Activated CD4-positive, alpha-beta T cell treated with anti-CD3 and anti-CD28 coated beads for 1 hour (primary cell): ENCODE data around the gene MLF1.
"Not testable (repeated sequence)": the region's sequence is repeated elsewhere in the genome, so short reads cannot be mapped to it uniquely, and the experiment has no call there.

Experiments
- DNase-seq: peaks from one replicate; pipeline ENCODE4 v3.0.0-alpha.2; 2020

Gene MLF1

DNA sequence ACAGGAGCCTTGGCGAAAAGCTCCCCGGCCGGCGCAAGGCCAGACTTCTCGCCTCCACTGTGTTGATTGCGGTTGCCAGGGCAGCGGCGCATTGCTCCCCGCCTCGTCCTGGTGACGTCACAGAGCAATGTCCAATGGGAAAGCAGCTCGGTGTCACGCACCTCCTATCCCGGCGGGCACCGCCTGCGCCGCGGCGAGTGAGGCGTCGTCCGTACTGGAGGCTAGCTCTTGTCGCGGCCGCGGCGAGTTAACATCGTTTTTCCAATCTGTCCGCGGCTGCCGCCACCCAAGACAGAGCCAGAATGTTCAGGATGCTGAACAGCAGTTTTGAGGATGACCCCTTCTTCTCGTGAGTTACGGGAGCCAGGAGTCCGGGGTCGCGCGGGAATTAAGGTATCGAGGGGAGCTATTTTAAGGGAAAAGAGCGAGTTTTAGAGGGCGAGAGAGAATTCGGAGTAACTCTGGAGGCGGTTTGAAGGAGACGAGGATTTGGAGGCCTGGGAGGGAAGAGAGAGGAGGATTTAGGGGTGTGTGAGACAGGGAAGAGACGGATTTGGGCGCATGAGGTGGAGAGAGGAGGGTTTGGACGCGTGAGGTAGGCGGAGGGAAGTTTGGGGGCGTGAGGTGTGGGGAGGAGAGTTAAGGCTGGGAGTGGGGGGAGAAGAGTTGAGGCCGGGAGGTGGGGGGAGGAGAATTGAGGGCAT lies at the start of gene MLF1:
Gene MLF1, plus strand, starts transcription at position 196 of the 704 bp plus-strand sequence. Its CDS starts 107 bp downstream, at position 303.
- peak; percentile 74 for DNase-seq

GRCh38 chr3:158522221-158523136 lies 48.5 kb upstream of the MLF1 start:
- DNase-seq = no peak

- DNase-seq = no peak
Observed at GRCh38 chr3:158528076-158528674, 42.8 kb upstream of the MLF1 start.

DNA sequence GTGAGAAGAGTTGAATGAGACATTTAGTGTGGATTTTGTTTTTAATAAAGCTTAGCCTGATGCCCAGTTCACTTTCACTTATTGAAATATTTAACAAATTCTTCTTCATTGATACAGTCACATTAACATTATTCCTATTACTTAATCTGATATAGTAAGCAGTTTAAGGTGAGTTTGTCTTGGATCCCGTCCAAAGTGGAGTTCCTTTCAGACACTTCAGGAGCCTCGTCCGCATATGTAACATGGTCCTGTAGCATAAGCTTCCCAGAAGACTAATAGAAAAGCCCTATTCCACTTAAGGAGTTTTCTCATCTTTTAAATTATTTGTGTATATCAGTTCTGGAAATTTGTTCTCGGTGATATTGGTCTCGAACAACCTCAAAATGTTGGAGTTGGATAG lies 39.7 kb upstream of the MLF1 start:
- no peak for DNase-seq

DNA sequence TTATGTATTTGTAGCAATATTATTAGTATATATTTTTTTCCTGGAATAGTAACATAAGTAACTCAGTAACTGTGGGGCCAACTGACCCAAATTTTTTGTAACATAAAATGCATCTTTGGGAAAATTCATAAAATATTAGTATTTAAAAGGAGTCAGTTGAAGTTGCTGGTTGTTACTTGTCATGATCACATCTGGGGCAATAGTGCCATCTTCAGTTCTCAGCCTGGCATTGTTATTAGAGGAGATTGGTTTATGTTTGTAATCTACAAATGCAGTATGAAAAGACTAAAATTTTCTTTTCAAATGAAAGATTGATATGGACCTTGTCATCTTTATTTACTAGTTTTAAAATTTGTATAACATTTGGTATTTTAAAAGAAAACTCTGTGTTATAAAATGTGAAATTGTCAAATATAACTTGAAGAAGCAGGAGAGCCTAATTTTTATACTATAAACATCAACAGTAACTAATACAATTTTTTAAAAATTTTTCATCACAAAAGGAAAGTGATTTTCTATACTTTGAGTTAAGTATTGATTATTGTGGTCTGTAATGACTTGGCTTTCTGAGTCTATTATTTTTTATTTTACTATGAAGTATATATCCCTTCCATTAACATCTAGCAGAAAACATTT lies 38.8 kb upstream of the MLF1 start:
- no peak for DNase-seq

DNA sequence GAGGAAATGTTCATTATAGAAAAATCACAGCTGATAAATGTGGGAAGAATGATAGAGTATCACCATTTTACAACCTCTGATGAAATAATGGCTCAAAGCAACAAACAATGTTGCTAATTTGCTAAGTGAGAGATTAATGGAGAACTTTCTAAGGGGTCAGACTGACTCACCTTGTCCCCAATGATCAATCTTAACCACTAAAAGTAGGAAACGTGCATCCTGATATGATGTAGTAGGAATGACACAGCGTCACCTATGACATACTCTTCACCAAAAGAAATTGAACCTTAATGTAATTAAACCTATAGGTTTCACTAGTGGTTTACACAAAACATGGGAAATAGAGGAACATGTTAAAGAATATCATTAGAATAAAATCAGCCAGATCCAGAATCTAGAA lies 35.1 kb upstream of the MLF1 start:
- no peak for DNase-seq

DNA sequence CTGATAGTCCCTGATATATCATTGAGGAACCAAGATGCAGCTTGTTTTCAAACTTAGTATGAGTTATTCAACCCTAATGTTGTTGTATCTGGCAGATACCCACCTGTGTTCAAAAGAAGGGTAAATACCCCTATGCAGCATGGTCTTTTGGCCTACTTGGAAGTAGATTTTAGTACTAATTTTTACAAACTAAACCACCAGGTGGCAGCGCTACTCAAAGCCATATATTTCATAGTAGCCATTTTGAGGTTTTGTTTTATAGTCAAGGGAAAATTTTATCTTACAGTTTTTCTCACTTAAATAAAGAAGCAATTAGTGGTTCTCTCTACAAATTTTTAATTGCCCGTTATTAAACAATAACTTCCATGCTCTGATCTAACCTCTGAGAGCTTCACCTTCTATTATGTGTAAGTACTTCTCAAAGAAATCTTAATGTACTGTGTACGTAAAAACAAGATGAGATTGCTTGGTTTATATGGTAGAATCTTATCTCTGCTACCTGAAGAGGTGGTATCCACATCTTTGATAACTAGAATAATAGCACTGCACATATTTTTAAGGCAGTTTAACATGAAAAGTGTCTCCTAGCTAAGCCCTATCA lies 31.5 kb upstream of the MLF1 start:
- DNase-seq = no peak

DNA sequence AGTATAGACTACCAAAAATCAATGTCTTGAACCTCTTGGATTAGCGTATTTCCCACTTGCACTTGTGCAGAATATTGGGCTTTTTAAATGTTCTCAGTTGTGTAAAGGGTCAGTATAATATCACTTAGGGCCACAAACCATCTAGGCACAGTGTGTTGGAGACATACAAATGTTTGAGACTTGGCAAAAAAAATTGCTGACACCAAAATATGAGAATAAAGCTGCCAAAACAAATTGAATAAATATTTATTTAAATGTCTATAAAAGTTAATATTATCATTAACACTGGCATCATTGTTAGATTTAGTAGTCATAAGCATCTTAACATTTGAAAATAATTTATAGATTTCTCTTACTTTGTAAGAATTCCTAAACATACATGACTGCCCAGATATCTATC lies 30.9 kb upstream of the MLF1 start:
- DNase-seq = no peak

DNA sequence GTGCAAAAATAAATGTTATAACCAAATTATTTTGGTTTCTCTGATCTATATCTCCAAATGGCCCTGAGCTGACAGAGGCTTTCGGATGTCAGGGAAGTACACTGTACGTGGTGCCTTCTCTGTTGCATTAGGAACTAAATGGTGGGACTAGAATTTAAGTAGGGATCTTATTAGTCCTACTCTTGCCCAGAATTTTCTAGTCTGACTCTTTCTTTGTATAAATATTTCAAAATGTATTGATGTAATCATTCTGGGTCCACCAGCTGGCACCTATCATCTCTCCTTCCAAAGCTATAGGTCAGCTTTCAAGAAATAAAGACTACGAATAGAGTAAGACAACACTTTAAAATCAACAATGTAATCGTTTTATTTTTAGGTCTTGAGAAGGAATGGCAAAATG lies 22.3 kb upstream of the MLF1 start:
- no peak for DNase-seq

DNA sequence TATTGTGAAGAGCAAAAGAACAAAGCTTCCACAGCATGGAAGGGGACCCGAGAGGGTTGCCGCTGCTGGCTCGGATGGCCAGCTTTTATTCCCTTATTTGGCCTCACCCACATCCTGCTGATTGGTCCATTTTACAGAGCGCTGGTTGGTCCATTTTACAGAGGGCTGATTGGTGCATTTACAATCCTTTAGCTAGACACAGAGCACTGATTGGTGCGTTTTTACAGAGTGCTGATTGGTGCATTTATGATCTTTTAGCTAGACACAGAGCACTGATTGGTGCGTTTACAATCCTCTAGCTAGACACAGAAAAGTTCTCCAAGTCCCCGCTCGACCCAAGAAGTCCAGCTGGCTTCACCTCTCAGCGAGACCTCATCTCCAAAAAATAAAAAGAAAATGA lies 21.1 kb upstream of the MLF1 start:
- DNase-seq = not testable (repeated sequence)

GRCh38 chr3:158552124-158552523 lies 18.9 kb upstream of the MLF1 start:
- no peak for DNase-seq

DNA sequence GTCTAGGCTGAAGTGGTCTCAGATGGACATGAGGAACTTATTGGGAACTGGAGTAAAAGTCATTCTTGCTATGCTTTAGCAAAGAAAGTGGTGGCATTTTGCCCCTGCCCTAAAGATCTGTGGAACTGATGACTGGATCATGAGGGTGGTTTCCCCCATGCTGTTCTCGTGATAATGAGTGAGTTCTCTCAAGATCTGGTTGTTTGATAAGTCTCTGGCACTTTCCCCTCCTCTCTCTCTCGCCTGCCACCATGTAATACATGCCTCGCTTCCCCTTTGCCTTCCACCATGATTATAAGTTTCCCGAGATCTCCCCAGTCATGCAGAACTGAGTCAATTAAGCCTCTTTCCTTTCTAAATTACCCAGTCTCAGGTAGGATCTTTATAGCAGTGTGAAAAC lies 11.5 kb upstream of the MLF1 start:
- no peak for DNase-seq

DNA sequence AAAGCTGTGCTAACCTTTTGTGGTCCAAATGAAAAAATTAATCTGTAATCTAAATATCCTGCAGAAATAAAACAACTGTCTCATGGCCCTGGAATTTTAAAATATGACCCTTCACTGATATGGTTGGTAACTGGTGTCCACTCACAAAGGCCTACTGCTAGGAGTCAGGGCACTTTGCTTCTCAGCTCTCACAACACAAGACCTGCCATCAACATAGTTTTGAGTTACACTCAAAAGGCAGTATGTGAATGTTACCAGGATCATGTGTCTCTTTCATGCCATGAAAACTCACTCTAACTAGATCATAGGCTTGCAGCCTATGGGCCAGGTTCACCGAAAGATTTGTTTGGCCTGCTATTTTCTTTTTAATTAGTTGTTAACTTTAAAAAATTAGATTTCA lies 10.0 kb upstream of the MLF1 start:
- DNase-seq = no peak

DNA sequence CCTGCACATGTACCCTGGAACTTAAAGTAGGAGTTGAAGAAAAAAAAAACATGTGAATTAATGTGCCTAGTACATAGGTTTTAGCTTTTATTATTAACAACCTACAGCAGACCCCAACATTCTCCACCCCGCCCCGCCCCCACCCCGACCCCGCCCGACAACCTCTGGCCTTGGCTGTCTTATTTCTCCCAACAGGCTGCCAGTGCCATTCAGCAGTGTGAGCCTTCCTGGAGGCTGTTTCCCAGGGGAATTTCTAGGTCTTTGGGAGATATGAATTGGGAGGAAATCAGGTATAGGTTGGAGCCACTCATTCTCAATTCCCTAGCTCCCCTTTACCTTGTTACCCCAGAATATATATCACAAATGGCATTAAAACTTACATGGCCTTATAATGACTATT lies 8.3 kb upstream of the MLF1 start:
- DNase-seq = no peak

DNA sequence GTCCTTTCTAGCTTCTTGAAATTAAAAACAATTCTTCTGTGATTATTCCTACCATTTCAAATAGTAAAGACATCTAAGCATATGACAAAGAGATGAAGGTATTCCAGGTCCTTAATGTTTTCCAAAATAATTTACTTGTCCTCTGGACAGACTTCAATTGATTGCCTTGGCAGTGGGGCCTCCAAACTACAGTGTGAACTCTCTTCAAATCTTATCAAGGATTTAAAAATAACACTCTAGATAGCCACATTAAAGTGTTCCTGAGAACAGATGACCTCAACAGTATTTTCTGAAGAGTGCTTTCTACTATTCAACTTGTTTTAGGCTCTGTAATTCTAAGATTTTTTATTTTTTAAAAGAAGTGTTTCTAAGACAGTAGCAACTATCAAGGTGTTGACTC lies 7.9 kb upstream of the MLF1 start:
- DNase-seq = no peak

GRCh38 chr3:158565076-158565475 lies 5.9 kb upstream of the MLF1 start:
- no peak for DNase-seq

- no peak for DNase-seq
Observed at GRCh38 chr3:158568784-158569183, 2.2 kb upstream of the MLF1 start.

DNA sequence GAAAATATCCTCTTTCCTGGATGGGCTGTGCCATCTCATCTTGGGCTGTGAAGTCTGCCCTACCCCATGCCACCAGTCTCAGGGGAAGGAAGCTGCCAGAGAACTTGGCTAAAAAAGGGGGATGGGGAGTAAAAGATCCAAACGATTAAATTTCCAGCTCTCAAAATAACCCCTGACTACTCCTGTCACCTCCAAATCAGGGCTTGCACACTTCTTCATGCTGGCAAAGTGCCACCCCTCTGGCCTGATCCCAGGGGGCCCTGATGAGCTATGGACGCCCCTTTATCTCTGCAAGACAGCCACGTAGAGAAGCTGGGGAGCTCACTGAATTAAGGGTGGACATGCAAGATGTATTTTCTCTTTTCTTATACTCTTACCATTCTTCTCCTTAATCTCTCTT lies 1.2 kb upstream of the MLF1 start:
- no peak for DNase-seq

GRCh38 chr3:158571969-158572765 lies 1.2 kb downstream of the MLF1 start:
- DNase-seq = no peak

DNA sequence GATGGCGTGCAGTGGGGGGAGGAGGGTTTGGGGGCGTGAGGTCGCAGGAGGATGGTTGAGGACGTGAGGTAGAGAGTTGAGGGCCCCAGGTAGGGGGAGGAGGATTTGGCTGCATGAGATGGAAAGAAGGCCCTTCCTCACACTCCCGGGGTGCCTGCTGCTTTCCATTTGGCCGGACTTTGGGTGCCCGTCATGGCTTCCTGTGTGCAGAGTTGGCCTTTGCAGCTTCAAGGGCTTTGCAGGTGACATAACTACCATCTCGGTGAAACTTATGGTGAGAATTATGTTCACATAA lies 1.7 kb downstream of the MLF1 start:
- no peak for DNase-seq

DNA sequence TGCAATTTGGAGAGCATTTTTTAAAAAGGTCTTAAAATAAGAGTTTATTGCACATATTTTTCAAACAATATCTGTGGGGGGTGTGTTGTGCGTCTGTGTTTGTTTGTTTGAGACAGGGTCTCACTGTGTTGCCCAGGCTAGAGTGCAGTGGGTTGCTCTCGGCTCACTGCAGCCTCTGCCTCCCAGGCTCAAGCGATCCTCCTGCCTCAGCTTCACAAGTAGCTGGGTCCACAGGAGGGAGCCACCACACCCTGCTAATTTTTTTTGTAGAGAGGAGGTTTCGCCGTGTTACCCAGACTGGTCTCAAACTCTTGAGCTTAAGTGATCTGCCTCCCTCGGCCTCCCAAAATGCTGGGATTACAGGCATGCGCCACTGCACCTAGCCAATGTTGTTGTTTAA lies 2.7 kb downstream of the MLF1 start:
- no peak for DNase-seq

GRCh38 chr3:158574646-158575045 lies 3.7 kb downstream of the MLF1 start:
- DNase-seq = no peak
